Hematopoietic multipotent progenitor cell treated with erythropoietin and hydrocortisone succinate and interleukin-3 and kit ligand, for 6 days (in vitro differentiated cells): ENCODE results near the gene DEPP1.

Experiments
- DNase-seq: peaks from one replicate; pipeline ENCODE4 v3.0.0-alpha.2; 2015

The DEPP1 gene

GRCh38 chr10:44993226-44993921, 14.8 kb upstream of the DEPP1 start:
- no peak for DNase-seq

DNA sequence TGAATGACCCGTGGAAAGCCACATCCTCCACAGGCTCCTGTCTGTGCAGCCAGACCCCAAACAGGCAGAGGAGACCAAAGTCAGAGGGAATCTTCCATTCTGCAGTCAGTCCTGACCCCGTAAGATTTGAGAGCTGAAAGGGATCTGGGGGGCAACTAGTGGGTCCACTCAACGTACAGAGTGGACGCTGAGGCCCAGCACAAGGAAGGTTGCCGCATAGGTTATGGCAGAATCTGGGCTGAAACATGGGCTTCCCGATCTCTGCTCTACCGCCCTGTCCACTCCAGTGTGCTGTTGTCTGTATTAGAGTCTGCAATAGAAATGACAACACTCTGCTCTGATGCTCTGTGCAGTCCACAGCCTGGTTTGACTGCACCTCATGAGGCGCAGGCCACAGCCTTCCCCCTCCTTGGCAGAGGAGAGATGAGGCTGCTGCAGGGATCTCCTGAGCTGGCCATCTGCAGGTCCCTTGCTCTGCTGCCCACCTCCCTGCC, 14.2 kb upstream of the DEPP1 start:
- no peak for DNase-seq

DNA sequence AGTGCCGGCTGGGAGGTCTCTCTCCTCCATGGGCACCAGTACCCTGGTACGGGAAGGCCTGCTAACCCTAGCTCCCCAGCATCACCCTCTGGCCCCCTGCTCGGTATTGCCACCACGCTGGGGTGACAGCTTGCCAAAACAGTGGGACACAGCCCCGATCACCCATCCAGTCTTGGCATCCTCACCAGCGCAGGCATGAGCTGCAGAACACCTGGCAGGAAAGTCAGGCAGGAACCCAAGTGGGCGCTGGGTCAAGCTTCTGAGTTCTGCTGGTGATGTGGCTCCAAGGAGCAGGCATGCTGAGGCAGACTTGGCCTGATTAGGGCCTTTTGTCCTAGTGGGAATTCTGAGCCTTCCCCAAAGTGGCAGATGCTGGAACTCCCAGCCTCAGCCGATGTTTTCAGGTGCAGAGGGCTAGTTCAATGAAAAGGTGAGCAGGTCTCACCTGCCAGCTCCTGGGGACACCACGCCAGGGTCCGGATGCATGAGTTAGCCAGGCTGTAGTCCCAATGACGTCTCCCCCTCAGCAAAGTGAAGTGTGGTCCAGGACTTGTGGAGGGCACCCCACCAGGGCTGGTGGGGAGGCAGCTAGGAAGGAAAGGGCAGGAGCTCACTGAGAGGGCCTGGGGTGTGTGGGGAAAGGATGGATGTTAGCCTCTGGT, 13.6 kb upstream of the DEPP1 start:
- DNase-seq = no peak

DNA sequence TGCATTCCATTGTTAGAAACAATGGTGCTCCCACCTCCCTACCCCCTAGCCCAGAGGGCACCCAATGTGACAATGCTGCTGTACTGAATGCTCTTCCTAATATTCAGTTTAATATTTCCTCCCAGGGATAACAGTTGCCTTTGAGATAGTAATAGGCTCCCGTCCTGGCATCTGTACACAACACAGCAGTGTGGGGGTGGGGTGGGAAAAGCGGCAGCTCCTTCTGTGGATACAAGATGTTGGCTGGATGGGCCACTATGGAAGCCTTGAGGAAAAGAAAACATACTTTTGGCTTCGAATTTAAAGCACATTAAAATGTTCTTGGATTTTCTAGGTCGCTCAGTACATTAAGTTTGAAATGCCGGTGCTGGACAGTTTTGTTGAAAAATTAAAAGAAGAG, 13.0 kb upstream of the DEPP1 start:
- no peak for DNase-seq

DNA sequence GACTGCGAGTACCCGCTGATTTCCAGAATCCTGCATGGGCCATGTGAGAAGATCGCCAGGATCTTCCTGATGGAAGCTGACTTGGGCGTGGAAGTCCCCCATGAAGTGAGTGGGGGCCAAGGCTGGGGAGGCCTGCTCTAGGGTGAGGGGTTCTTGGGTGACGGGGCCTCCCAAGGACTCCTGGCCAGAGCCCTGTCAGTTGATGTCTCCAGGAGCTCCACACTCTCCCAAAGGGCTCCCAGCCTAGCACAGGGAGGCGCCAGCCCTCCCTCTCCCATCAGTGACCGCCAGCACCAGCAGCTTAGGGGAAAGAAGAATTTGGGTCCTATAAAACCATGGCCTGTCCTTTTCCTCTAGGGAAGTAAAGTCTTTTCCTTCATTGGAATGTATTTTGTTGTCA, 12.4 kb upstream of the DEPP1 start:
- no peak for DNase-seq

DNA sequence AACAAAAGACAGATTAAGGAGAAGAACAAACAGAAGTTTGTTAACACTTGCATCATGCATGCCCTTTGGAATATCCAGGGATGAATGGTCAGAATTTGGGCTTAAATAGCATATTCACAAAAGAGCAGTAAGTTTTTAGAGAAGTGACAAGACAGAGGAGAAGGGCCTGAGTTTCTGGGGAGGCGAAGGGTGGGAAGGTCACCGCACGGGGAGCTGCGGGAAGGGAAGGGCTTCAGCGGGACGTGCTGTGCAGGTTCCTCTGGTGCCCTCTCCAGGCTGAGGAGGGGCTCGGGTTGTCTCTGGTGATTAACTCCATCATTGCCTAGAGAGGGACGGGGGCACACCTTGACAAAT, 11.7 kb upstream of the DEPP1 start:
- peak; percentile 46 for DNase-seq

DNA sequence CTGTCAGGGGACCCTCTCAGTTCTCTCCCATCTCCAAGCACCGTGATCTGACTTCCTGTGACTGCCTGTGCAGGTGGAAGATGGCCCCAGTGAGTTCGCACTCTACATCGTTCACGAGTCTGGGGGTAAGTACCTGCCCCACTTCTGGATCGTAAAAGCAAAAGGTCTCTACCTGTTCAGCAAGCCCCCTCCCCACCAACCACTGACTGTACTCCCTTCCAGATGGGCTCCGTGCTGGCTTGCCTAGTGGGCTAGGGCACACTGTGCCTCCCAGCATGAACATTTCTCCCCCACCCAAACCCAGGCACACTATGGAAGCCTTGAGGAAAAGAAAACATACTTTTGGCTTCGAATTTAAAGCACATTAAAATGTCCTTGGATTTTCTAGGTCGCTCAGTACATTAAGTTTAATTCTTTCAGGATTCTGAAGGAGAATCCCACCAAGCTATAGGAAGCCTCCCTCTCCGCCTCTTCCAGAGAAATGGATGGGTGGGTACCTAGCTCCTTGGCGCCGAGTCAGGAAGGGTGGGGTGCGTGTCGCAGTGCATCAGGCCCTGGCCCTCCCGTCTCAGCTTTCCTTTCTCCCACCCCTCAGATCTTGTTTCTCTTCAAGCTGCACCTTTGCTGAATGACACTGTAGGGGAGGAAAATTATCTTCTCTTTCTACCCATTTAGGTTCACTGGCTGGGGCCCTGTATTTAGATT, 11.1 kb upstream of the DEPP1 start:
- no peak for DNase-seq

DNA sequence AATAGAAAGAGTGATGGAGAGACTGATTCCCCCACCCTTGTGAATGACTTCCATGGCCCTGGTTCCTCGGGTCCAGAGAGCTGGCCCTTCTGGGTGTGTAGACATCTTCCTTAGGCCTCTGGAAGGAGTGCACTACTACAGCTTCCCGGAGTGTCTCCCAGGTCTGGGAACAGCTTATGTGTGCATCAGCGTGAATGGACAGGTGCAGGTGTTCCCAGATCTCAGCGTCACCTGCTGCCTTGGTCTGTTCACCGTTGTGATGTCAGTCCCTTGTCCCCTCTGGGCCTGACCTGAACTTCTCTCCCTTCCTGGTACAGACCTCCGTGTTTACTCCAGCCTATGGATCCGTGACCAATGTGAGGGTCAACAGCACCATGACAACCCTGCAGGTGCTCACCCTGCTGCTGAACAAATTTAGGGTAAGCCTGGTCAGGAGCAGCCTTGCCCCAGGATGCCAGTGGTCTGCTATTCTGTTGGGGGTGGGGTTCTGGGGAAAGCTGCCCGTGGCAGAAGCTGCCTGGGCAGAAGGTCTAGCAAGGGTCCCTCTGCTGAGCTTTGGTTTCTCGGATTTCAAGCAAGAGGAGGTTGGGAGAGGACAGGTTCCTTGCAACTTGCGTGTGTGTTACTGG, 10.5 kb upstream of the DEPP1 start:
- DNase-seq = no peak

- peak; percentile 75 for DNase-seq
Observed at GRCh38 chr10:44986670-44987069, 8.1 kb upstream of the DEPP1 start.

- DNase-seq = no peak
Observed at GRCh38 chr10:44986179-44986578, 7.6 kb upstream of the DEPP1 start.

- DNase-seq = no peak
Observed at GRCh38 chr10:44985175-44985681, 6.6 kb upstream of the DEPP1 start.

DNA sequence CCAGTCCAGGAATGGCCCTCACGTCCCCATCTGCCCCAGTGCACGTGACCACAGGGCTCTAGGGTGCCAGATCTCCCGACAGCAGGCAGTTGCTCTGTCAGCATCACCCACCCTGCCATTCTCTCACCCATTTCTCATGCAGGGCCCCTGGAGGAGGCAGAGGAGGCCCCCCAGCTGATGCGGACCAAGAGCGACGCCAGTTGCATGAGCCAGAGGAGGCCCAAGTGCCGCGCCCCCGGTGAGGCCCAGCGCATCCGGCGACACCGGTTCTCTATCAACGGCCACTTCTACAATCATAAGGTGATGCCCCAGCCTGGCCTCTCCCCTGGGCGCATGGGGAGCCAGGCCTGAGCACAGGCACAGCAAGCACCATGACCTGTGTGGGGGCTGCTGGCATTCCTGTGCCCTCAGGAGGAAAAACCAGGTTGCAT, 6.1 kb upstream of the DEPP1 start:
- no peak for DNase-seq

- no peak for DNase-seq
Observed at GRCh38 chr10:44983895-44984278, 5.3 kb upstream of the DEPP1 start.

DNA sequence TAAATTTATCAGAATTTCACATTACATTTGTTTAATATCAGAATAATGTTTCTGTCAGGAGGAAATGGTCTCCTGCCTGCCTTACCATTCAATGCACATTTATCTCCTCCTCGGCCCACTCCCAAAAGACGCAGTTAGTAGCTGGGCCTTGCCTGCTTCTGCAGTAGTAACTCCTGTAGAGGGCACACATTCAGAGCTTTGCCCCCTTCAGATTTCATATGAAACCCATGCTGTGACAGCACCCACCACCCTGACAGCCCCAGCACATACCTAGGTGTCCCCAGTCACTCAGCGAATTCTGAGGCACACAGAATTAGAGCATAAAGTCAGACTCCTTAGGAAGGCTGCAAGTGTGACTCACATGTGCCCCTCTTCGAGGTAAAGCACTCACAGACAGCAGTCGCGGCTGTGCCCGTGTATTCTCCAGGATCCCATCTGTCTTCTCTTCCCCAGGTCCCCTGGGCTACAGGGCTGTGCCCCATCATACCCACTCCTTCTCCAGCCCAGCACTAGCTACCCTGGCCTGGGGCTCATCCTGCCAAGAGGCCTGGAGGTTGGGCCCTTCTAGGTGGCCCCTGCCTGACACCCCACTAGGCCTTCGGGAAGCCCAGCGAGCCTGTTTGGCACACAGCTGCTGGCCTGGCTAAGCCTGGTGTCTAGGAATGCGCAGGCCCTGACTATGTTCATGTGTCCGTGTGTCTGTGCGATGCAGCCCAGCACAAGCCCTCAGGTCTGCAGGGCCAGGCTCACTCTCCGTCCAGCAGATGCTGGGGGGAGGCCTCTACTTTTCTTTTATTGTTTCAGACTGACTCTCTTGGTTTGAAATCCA, 4.7 kb upstream of the DEPP1 start:
- no peak for DNase-seq

- no peak for DNase-seq
Observed at GRCh38 chr10:44982496-44982895, 3.9 kb upstream of the DEPP1 start.

- DNase-seq = no peak
Observed at GRCh38 chr10:44982114-44982460, 3.5 kb upstream of the DEPP1 start.

GRCh38 chr10:44981172-44982113, 2.8 kb upstream of the DEPP1 start:
- peak; percentile 34 for DNase-seq

DNA sequence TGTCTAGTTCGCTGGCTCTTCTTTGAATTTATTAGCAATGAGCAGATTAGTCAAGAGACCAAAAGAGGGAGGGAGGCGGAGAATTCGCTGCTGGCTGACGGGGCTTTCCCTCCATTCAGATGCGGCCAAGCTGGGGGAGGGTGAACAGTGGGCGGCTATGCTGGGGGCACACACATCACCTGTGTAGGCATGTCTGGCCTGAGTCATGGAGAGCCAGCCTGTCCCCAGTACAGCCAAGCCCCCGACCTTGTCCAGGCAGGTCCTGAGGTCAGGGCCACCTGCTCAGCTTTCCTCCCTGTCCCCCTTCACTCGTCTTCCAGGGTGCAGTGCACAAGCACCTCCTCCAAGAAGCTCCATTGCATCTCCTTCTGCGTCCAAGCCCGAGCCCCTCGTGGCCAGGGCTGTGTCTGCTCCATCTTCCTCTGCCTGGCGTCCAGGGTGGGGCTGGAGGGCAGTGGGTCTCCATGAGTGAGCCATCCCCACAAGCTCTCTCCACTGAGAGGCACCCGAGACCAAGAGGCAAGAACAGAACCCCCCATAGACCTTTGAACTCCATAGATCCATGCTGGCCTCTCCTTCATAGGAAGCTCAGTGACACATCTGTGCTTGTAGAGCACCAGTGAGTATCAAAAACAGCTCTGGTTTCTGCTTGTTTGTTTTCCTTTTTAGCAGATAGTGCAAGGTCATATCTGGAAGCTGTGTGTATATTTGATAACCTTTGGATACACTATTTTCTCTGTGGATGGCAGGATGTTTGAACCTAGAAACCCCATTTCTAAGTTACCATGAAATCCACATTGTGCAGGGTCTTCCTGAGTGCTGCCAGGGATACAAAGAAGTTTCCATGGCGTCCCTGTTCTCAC, 1.9 kb upstream of the DEPP1 start:
- DNase-seq = no peak

DNA sequence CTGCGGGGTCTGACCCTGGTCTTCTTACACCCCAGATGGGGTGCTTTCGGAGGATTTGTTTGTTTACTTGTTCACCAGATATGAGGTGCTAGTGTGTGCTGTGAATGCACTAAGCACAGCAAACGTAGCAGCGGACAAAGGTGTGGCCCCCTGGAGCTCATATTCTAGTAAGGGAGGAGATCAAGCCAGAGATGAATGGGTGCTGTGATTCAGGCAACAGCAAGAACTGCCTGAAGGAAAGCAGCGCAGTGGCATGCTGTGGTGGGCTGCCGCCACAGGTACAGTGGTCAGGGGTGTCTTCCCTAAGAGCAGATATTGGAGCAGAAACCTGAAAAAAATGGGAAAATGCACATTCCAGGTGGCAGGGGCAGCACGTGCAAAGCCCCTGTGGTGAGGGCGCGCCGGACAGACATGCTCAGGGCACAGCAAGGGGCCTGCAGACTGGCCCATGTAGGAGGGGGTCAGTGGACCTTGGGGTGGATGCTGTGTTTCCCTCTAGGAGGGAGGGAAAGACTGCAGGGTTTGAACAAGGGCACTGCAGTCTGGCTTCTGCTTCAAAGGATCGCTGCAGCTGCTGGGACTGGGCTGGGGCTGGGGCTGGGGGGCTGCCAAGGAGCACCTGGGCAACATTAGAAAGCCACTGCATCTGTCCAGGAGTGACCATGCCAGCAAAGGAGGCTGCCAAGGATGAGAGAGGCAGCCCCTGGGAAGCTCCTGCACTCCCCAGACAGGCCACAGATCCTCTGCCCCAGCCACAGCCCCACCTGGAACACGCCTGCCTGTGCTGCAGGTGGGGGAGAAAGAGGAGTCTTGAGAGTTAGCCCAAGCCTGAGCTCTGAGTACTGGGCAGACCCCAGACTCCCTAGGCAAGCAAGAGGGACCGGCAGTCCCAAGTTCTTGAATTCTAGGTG, 927 bp upstream of the DEPP1 start:
- no peak for DNase-seq
